ENCODE measurements around the gene INPP4A. TPM values are rescaled to one million over a fixed set of nuclear protein-coding genes. Genes with fewer than 3 reads are reported as not detected.
A peak's percentile ranks its signal among the peaks of the same experiment; 100 is the strongest.

The INPP4A gene
- total RNA-seq, 4 donors from 2014 or later: 7.4 to 17.9 (median 9.4) TPM

GRCh38 chr2:98477036-98477435 is 32.4 kb downstream of the INPP4A start:
- WGBS, 2 donors: 91 to 98% methylated on average over 8 to 10 of the region's 10 CpGs
- H3K4me3 ChIP-seq: no peak overlapping the region
- intact Hi-C loops (cut with DNase I): no loop called here
- no peaks in the 10 kb centered on the region for H3K36me3 ChIP-seq
- no peak overlapping the region for H3K27ac ChIP-seq
- peaks cover 0 to 21% (median 0%) of the 10 kb centered on the region in 4 donors for H3K27me3 ChIP-seq
- no peak for DNase-seq
- no peaks in the 10 kb centered on the region for H3K9me3 ChIP-seq
- TF ChIP-seq POLR2A (IDR thresholded peaks at IDR 0.05): no peak
- TF ChIP-seq, protein P1, sequence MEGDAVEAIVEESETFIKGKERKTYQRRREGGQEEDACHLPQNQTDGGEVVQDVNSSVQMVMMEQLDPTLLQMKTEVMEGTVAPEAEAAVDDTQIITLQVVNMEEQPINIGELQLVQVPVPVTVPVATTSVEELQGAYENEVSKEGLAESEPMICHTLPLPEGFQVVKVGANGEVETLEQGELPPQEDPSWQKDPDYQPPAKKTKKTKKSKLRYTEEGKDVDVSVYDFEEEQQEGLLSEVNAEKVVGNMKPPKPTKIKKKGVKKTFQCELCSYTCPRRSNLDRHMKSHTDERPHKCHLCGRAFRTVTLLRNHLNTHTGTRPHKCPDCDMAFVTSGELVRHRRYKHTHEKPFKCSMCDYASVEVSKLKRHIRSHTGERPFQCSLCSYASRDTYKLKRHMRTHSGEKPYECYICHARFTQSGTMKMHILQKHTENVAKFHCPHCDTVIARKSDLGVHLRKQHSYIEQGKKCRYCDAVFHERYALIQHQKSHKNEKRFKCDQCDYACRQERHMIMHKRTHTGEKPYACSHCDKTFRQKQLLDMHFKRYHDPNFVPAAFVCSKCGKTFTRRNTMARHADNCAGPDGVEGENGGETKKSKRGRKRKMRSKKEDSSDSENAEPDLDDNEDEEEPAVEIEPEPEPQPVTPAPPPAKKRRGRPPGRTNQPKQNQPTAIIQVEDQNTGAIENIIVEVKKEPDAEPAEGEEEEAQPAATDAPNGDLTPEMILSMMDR (IDR thresholded peaks at IDR 0.05): no peak
- peaks cover 20 to 84% (median 50%) of the 10 kb centered on the region in 3 donors for H3K4me1 ChIP-seq

- Histone ChIP-seq H3K36me3 (no peaks in the 10 kb centered on the region), H3K27ac (no peak overlapping the region), H3K9me3 (no peaks in the 10 kb centered on the region), H3K4me3 (no peak overlapping the region), H3K4me1 (peaks cover 17 to 83% (median 46%) of the 10 kb centered on the region in 3 donors), H3K27me3 (peaks cover 0 to 21% (median 0%) of the 10 kb centered on the region in 4 donors)
- WGBS, 2 donors: 84 to 93% methylated on average over 4 of the region's 5 CpGs
- no peak for DNase-seq
- intact Hi-C loops (cut with DNase I): no loop called here
- TF ChIP-seq, protein P1 (IDR thresholded peaks at IDR 0.05): no peak
- TF ChIP-seq POLR2A (IDR thresholded peaks at IDR 0.05): no peak
These were observed 32.8 kb downstream of the INPP4A start for GRCh38 chr2:98477506-98477905.

GRCh38 chr2:98478088-98478551 is 33.5 kb downstream of the INPP4A start:
- no peak for DNase-seq
- H3K36me3 ChIP-seq: no peaks in the 10 kb centered on the region
- H3K4me1 ChIP-seq: peaks cover 17 to 85% (median 43%) of the 10 kb centered on the region in 3 donors
- H3K27ac ChIP-seq: no peak overlapping the region
- TF ChIP-seq, protein P1 (IDR thresholded peaks at IDR 0.05): no peak
- TF ChIP-seq POLR2A (IDR thresholded peaks at IDR 0.05): no peak
- WGBS, 2 donors: 83 to 94% methylated on average over 6 to 7 of the region's 8 CpGs
- H3K9me3 ChIP-seq: no peaks in the 10 kb centered on the region
- intact Hi-C loops (cut with DNase I): no loop called here
- peaks cover 0 to 21% (median 0%) of the 10 kb centered on the region in 4 donors for H3K27me3 ChIP-seq
- no peak overlapping the region for H3K4me3 ChIP-seq

DNA sequence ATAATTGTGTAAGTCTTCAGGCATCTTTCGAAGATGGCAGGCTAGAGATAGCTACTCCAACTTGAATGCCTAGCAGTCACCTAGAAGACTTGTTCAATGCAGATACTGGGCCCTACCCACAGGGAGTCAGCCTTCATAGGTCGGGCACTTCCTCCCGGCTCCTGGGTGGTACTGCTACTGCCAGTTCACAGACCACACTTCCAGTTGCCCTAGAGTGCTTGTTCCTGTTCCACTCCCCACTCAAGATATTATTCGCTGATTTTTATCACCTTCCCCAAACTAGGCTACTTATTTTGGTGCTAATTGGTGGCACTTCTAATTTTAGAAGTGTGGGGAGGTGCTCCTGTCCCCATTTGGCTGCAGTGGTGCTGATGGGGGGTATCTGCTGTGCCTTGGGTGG is 34.2 kb downstream of the INPP4A start:
- peak overlapping the region in 1 of 4 donors; percentile 7 for H3K27ac ChIP-seq
- no peak for DNase-seq
- H3K9me3 ChIP-seq: no peaks in the 10 kb centered on the region
- peaks cover 0 to 21% (median 0%) of the 10 kb centered on the region in 4 donors for H3K27me3 ChIP-seq
- TF ChIP-seq POLR2A (IDR thresholded peaks at IDR 0.05): no peak
- TF ChIP-seq, protein P1 (IDR thresholded peaks at IDR 0.05): no peak
- H3K4me1 ChIP-seq: peaks cover 17 to 86% (median 43%) of the 10 kb centered on the region in 3 donors
- no peak overlapping the region for H3K4me3 ChIP-seq
- 64 to 82% methylated on average over 4 of the region's 4 CpGs for WGBS, 2 donors
- H3K36me3 ChIP-seq: no peaks in the 10 kb centered on the region
- intact Hi-C loops (cut with DNase I): no loop called here

DNA sequence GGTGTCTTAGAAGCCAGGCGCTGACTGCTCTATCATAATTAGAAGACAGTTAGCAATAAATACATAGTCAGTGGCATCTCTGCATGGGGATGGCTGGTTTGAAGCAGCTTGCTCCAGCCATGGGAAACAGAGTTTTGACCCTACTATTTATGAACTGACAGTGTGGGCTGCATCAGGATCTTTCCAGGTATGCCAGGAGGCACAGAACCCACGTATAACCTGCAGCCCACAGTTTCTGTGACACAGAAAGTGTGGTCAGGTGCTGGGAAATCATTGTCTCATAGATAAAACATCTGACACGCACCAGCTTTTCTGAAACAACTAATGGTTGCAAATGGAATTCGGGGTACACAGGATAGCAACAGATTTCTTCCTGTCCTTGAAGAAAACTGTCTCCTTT is 34.7 kb downstream of the INPP4A start:
- Histone ChIP-seq H3K4me1 (peaks cover 17 to 85% (median 39%) of the 10 kb centered on the region in 3 donors), H3K36me3 (no peaks in the 10 kb centered on the region), H3K27me3 (peaks cover 0 to 21% (median 0%) of the 10 kb centered on the region in 4 donors), H3K4me3 (no peak overlapping the region), H3K9me3 (no peaks in the 10 kb centered on the region), H3K27ac (peak overlapping the region in 1 of 4 donors; percentile 7)
- intact Hi-C loops (cut with DNase I): no loop called here
- DNase-seq: no peak
- TF ChIP-seq, protein P1 (IDR thresholded peaks at IDR 0.05): no peak
- no peak for TF ChIP-seq POLR2A (IDR thresholded peaks at IDR 0.05)
- WGBS, 2 donors: 39 to 50% methylated on average over 2 to 3 of the region's 4 CpGs

Measured in esophagus squamous epithelium (tissue), 5 donors.